Peyer's patch (tissue), 4 donors: Measurements from ENCODE around the gene COL5A2. TPM values are rescaled to one million over a fixed set of nuclear protein-coding genes. Genes with fewer than 3 reads are reported as not detected.

ENCODE experiments used
- DNase-seq, 3 donors: peaks; one replicate each; pipeline ENCODE4 v3.0.0-alpha.2; 2017 to 2019
- H3K27ac ChIP-seq, 4 donors: fragments of 200-600 bp; sonication (generic); one replicate each; pipeline ENCODE4 v1.5.1; 2016 to 2019
- H3K27me3 ChIP-seq, 2 donors: fragments of 200-600 bp; sonication (generic); one replicate each; pipeline ENCODE4 v1.5.1; 2019
- H3K36me3 ChIP-seq, 3 donors: fragments of 200-600 bp; sonication (generic); one replicate each; pipeline ENCODE4 v1.5.1; 2016 to 2019
- H3K4me1 ChIP-seq, 4 donors: fragments of 200-600 bp; sonication (generic); one replicate each; pipeline ENCODE4 v1.5.1; 2016 to 2019
- H3K4me3 ChIP-seq, 4 donors: fragments of 200-600 bp; sonication (generic); 1 replicate in 3 of 4; 2 replicates in 1 of 4; pipeline ENCODE4 v1.5.1; 2016 to 2019; ENCODE audit warnings: mild to moderate bottlenecking in 1 of 4
- H3K9me3 ChIP-seq, 4 donors: fragments of 200-600 bp; sonication (generic); one replicate each; pipeline ENCODE4 v1.5.1; 2016 to 2019; ENCODE audit warnings: mild to moderate bottlenecking in 1 of 4
- CTCF ChIP-seq, 6 experiments: fragments of 450-650 bp in 4 of 6; fragments of 200-600 bp in 2 of 6; sonication (generic) in 1 of 6; IDR thresholded peaks; one replicate each; pipeline ENCODE4 v1.5.1; 2017 to 2019; ENCODE audit warnings: antibody characterized with exemption in 6 of 6, mild to moderate bottlenecking in 3 of 6, moderate library complexity in 1 of 6
- POLR2A ChIP-seq, 2 donors: fragments of 450-650 bp; IDR thresholded peaks; one replicate each; pipeline ENCODE4 v1.5.1; 2017; ENCODE audit warnings: antibody characterized with exemption in 2 of 2, mild to moderate bottlenecking in 2 of 2, moderate library complexity in 2 of 2
- total RNA-seq, 4 donors: library from RNA; depleted of rRNA; stranded (reverse); fragments of >200 nt; gene quantifications; one replicate each; pipeline ENCODE4 v1.1.0, GENCODE V29; 2016

The COL5A2 gene
- total RNA-seq, 4 donors from 2014 or later = 10.2 to 53.6 (median 12.2) TPM

GRCh38 chr2:189218236-189218635, 38.7 kb upstream of the COL5A2 start:
- H3K36me3 ChIP-seq = no peaks in the 10 kb centered on the region
- no peaks in the 10 kb centered on the region for H3K9me3 ChIP-seq
- H3K27me3 ChIP-seq = no peaks in the 10 kb centered on the region
- H3K4me3 ChIP-seq = no peak overlapping the region
- TF ChIP-seq POLR2A (IDR thresholded peaks at IDR 0.05) (no peak), CTCF (IDR thresholded peaks at IDR 0.05) (no peak)
- no peak overlapping the region for H3K27ac ChIP-seq
- DNase-seq = no peak
- no peaks in the 10 kb centered on the region for H3K4me1 ChIP-seq

- H3K4me1 ChIP-seq = no peaks in the 10 kb centered on the region
- no peaks in the 10 kb centered on the region for H3K27me3 ChIP-seq
- no peaks in the 10 kb centered on the region for H3K36me3 ChIP-seq
- H3K27ac ChIP-seq = no peak overlapping the region
- no peak for DNase-seq
- H3K9me3 ChIP-seq = no peaks in the 10 kb centered on the region
- TF ChIP-seq POLR2A (IDR thresholded peaks at IDR 0.05) (no peak), CTCF (IDR thresholded peaks at IDR 0.05) (no peak)
- no peak overlapping the region for H3K4me3 ChIP-seq
These were observed 38.0 kb upstream of the COL5A2 start for GRCh38 chr2:189217541-189217940.

- TF ChIP-seq CTCF (IDR thresholded peaks at IDR 0.05) (no peak), POLR2A (IDR thresholded peaks at IDR 0.05) (no peak)
- H3K27ac ChIP-seq = no peak overlapping the region
- H3K4me3 ChIP-seq = no peak overlapping the region
- H3K27me3 ChIP-seq = no peaks in the 10 kb centered on the region
- no peaks in the 10 kb centered on the region for H3K9me3 ChIP-seq
- no peak for DNase-seq
- H3K4me1 ChIP-seq = no peaks in the 10 kb centered on the region
- H3K36me3 ChIP-seq = no peaks in the 10 kb centered on the region
These were observed 37.5 kb upstream of the COL5A2 start for GRCh38 chr2:189217051-189217450.

- Histone ChIP-seq H3K9me3 (no peaks in the 10 kb centered on the region), H3K27me3 (no peaks in the 10 kb centered on the region), H3K27ac (no peak overlapping the region), H3K4me3 (no peak overlapping the region), H3K36me3 (no peaks in the 10 kb centered on the region), H3K4me1 (no peaks in the 10 kb centered on the region)
- DNase-seq = no peak
- TF ChIP-seq CTCF (IDR thresholded peaks at IDR 0.05) = no peak
- no peak for TF ChIP-seq POLR2A (IDR thresholded peaks at IDR 0.05)
These were observed 34.9 kb upstream of the COL5A2 start for GRCh38 chr2:189214484-189214883.

GRCh38 chr2:189213250-189213649, 33.7 kb upstream of the COL5A2 start:
- Histone ChIP-seq H3K27ac (no peak overlapping the region), H3K36me3 (no peaks in the 10 kb centered on the region), H3K4me1 (no peaks in the 10 kb centered on the region), H3K4me3 (no peak overlapping the region), H3K9me3 (no peaks in the 10 kb centered on the region), H3K27me3 (no peaks in the 10 kb centered on the region)
- TF ChIP-seq POLR2A (IDR thresholded peaks at IDR 0.05) = no peak
- TF ChIP-seq CTCF (IDR thresholded peaks at IDR 0.05) = no peak
- DNase-seq = no peak
